K562 (cell line): ENCODE results near the gene IDH3G. TPM values are rescaled to one million over a fixed set of nuclear protein-coding genes. Genes with fewer than 3 reads are reported as not detected.

Source experiments
- BMI1 ChIP-seq: fragments of 150-350 bp; IDR thresholded peaks from 2 replicates; pipeline ENCODE4 v1.6.1; 2014; ENCODE audit warnings: low read length
- BRCA1 ChIP-seq, 2 experiments: fragments of 450-650 bp in 1 of 2; sonication (generic) in 1 of 2; formaldehyde crosslinking in 1 of 2; IDR thresholded peaks; 2 replicates each; pipeline versions ENCODE4 v1.5.0 to v1.6.1; 2017 to 2020; ENCODE audit warnings: mild to moderate bottlenecking in 1 of 2, missing genetic modification reagents in 1 of 2
- CSDE1 ChIP-seq, 2 experiments: fragments of 450-650 bp; IDR thresholded peaks; 2 replicates each; pipeline ENCODE4 v1.6.1; 2016; ENCODE audit warnings: mild to moderate bottlenecking in 1 of 2
- ELF2 ChIP-seq: fragments of 250-450 bp; sonication (Bioruptor Pico); IDR thresholded peaks from 2 replicates; pipeline ENCODE4 v1.5.0; 2021; ENCODE audit warnings: mild to moderate bottlenecking
- HNRNPL ChIP-seq: fragments of 200-400 bp; formaldehyde crosslinking; IDR thresholded peaks from 2 replicates; pipeline ENCODE4 v1.6.1; 2017; ENCODE audit warnings: low read depth, mild to moderate bottlenecking, low read length
- MTA2 ChIP-seq: fragments of 450-650 bp; IDR thresholded peaks from 2 replicates; pipeline ENCODE4 v1.6.1; 2016; ENCODE audit warnings: low read depth
- SRSF9 ChIP-seq: fragments of 200-400 bp; formaldehyde crosslinking; IDR thresholded peaks from 2 replicates; pipeline ENCODE4 v1.6.1; 2017; ENCODE audit warnings: low read depth, low read length, borderline replicate concordance
- ZFP1 ChIP-seq: fragments of 450-650 bp; formaldehyde crosslinking; IDR thresholded peaks from 2 replicates; pipeline ENCODE4 v1.4.0; 2020; ENCODE audit warnings: mild to moderate bottlenecking, mixed read lengths
- ZNF445 ChIP-seq: fragments of 250-450 bp; sonication (Bioruptor Pico); IDR thresholded peaks from 2 replicates; pipeline ENCODE4 v1.4.0; 2020; ENCODE audit warnings: low read depth, mild to moderate bottlenecking, moderate library complexity
- ZNF586 ChIP-seq: fragments of 450-650 bp; formaldehyde crosslinking; conservative IDR thresholded peaks from 2 replicates; pipeline ENCODE4 v1.4.0; 2020; ENCODE audit warnings: mild to moderate bottlenecking, moderate library complexity
- polyA plus RNA-seq, 8 experiments: library from polyadenylated mRNA; depleted of rRNA in 4 of 8; stranded (reverse) in 5 of 8; unstranded in 3 of 8; fragments of >200 nt; fragmentation: Nextera tagmentation in 2 of 8; fragmentation: Illumina TruSeq in 1 of 8; extraction: Ambion mirVana in 2 of 8; extraction: Trizol in 1 of 8; gene quantifications; 2 replicates each; pipeline versions ENCODE4 v1.2.1 to v1.2.3, GENCODE V29; 2011 to 2014; ENCODE audit warnings: inconsistent platforms in 1 of 8, missing spikeins in 1 of 8
- total RNA-seq, 7 experiments: library from RNA; depleted of rRNA in 6 of 7; stranded (reverse); fragments of >200 nt in 6 of 7; fragmentation: Illumina TruSeq in 2 of 7; extraction: Trizol in 2 of 7; gene quantifications; 2 replicates each; pipeline versions ENCODE4 v1.2.1 to v1.2.3, GENCODE V29; 2011 to 2021; ENCODE audit warnings: low replicate concordance in 1 of 7
- TF ChIP-seq, protein P1 (sequence below), 2 experiments: fragments of 200-800 bp in 1 of 2; sonication (Bioruptor generic) in 1 of 2; sonication (generic) in 1 of 2; formaldehyde crosslinking in 1 of 2; IDR thresholded peaks in 1 of 2; conservative IDR thresholded peaks in 1 of 2; 2 replicates each; pipeline versions ENCODE4 v1.5.0 to v1.6.1; 2016 to 2020; ENCODE audit warnings: missing compliant biosample characterization in 1 of 2, missing genetic modification characterization in 1 of 2, missing genetic modification reagents in 1 of 2
- TF ChIP-seq, protein P2 (sequence below): fragments of 250-450 bp; sonication (Bioruptor Pico); IDR thresholded peaks from 2 replicates; pipeline ENCODE4 v1.4.0; 2020; ENCODE audit warnings: borderline replicate concordance
- TF ChIP-seq, protein P3 (sequence below), 2 experiments: fragments of 450-650 bp; IDR thresholded peaks; 2 replicates each; pipeline ENCODE4 v1.6.1; 2016; ENCODE audit warnings: mild to moderate bottlenecking in 2 of 2, borderline replicate concordance in 1 of 2, low read depth in 1 of 2, moderate library complexity in 1 of 2
- TF ChIP-seq, protein P4 (sequence below): fragments of 450-650 bp; formaldehyde crosslinking; IDR thresholded peaks from 2 replicates; pipeline ENCODE4 v1.4.0; 2022; ENCODE audit warnings: missing genetic modification characterization

Gene IDH3G
- total and polyA plus RNA-seq, 9 of the 15 experiments (the other 6 are each of a cell fraction or from before 2014, with no cell fraction given), result 24.3 to 72.5 (median 37.9) TPM

DNA sequence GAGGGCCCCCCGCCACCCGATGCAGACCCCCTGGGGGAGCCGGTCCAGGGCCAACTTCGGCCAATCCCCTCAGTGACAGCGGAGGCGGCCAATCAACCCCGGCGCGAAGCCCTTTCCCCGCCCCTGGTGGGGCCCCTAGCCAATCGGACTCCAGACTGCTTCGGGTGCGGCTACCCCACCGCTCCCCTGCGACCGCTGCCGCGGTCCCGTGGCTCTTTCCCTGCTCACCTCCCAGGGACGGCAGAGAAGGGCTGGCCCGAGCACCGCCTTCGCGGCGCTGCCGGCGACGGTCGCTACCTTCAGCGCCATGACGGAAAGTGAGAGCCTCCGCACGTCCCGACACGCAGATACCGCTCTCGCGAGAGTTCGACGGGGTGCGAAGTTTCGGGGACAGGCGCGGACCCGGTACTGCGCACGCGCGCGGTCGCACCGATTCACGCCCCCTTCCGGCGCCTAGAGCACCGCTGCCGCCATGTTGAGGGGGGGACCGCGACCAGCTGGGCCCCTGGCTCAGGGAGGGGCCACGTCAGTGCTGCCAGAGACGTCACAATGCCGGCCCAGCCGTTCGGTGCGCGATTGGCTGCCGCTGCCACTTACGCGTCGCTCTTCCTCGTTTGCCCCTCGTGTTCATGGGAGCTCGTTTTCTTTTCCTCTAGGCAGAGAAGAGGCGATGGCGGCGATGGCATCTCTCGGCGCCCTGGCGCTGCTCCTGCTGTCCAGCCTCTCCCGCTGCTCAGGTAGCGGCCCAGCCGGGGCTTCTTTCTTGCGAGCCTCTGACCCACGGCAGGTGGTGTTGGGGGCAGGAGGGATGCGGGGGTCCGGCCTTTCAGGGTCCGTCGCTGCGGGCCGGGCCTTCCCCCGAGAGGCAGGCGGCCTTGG lies at the start of gene IDH3G, which contains the start of gene SSR4 (continued):
- TF ChIP-seq, protein P1, sequence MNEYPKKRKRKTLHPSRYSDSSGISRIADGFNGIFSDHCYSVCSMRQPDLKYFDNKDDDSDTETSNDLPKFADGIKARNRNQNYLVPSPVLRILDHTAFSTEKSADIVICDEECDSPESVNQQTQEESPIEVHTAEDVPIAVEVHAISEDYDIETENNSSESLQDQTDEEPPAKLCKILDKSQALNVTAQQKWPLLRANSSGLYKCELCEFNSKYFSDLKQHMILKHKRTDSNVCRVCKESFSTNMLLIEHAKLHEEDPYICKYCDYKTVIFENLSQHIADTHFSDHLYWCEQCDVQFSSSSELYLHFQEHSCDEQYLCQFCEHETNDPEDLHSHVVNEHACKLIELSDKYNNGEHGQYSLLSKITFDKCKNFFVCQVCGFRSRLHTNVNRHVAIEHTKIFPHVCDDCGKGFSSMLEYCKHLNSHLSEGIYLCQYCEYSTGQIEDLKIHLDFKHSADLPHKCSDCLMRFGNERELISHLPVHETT (CRISPR knock-in tag; conservative IDR thresholded peaks at IDR 0.05 in 1 of 2, IDR thresholded peaks at IDR 0.05 in 1 of 2), result peak in 1 of 2 experiments; percentile 91; a peak in 2 of 4 replicates
- TF ChIP-seq BMI1 (no peak), SRSF9 (no peak), ZNF445 (CRISPR knock-in tag) (no peak), BRCA1 (IDR thresholded peaks at IDR 0.05) (no peak), BRCA1 (CRISPR knock-in tag; IDR thresholded peaks at IDR 0.05) (no peak), ZFP1 (no peak), ELF2 (CRISPR knock-in tag) (no peak), MTA2 (no peak), CSDE1 (IDR thresholded peaks at IDR 0.05) (no peak), ZNF586 (CRISPR knock-in tag) (no peak), HNRNPL (no peak)
- TF ChIP-seq, protein P2, sequence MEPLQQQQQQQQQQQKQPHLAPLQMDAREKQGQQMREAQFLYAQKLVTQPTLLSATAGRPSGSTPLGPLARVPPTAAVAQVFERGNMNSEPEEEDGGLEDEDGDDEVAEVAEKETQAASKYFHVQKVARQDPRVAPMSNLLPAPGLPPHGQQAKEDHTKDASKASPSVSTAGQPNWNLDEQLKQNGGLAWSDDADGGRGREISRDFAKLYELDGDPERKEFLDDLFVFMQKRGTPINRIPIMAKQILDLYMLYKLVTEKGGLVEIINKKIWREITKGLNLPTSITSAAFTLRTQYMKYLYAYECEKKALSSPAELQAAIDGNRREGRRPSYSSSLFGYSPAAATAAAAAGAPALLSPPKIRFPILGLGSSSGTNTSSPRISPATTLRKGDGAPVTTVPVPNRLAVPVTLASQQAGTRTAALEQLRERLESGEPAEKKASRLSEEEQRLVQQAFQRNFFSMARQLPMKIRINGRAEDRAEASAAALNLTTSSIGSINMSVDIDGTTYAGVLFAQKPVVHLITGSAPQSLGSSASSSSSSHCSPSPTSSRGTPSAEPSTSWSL (CRISPR knock-in tag), result no peak
- TF ChIP-seq, protein P3, sequence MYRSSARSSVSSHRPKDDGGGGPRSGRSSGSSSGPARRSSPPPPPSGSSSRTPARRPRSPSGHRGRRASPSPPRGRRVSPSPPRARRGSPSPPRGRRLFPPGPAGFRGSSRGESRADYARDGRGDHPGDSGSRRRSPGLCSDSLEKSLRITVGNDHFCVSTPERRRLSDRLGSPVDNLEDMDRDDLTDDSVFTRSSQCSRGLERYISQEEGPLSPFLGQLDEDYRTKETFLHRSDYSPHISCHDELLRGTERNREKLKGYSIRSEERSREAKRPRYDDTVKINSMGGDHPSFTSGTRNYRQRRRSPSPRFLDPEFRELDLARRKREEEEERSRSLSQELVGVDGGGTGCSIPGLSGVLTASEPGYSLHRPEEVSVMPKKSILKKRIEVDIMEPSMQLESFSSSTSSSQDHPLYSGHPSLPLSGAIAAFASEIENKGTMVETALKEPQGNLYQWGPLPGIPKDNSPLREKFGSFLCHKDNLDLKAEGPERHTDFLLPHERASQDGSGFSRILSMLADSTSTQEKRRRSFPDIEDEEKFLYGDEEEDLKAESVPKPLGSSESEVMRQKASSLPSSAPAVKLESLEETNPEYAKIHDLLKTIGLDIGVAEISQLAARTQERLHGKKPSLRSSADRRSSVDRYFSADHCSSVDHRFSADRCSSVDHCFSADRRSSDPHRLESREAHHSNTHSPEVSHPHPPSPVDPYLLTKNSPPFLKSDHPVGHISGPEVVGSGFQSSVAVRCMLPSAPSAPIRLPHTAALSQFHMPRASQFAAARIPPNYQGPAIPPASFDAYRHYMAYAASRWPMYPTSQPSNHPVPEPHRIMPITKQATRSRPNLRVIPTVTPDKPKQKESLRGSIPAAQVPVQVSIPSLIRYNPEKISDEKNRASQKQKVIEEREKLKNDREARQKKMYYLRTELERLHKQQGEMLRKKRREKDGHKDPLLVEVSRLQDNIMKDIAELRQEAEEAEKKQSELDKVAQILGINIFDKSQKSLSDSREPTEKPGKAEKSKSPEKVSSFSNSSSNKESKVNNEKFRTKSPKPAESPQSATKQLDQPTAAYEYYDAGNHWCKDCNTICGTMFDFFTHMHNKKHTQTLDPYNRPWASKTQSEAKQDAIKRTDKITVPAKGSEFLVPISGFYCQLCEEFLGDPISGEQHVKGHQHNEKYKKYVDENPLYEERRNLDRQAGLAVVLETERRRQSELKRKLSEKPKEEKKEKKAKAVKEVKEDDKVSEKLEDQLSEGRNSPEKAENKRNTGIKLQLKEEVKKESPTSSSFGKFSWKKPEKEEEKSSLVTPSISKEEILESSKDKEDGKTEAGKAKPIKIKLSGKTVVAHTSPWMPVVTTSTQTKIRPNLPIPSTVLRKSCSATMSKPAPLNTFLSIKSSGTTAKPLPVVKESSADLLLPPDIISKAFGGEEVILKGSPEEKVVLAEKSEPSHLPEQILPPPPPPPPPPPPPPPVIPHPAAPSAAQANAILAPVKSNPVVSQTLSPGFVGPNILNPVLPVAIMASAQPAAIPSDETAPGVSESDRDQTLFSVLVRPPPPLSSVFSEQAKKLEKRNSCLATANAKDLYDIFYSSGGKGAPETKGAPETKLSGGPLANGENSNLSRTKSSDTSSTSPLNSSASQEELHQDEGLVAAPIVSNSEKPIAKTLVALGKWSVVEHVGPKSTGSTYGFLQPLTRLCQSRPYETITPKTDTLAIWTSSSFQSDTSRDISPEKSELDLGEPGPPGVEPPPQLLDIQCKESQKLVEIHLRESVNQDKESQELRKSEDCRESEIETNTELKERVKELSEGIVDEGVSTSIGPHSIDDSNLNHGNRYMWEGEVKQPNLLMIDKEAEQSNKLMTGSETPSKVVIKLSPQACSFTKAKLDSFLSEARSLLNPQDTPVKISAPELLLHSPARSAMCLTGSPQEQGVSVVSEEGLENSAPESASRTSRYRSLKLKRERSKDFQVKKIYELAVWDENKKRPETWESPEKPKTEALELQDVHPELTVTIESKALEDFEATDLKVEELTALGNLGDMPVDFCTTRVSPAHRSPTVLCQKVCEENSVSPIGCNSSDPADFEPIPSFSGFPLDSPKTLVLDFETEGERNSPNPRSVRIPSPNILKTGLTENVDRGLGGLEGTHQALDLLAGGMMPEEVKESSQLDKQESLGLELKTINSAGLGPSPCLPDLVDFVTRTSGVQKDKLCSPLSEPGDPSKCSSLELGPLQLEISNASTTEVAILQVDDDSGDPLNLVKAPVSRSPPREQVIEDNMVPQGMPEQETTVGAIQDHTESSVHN (IDR thresholded peaks at IDR 0.05; ENCODE audit: borderline replicate concordance in 1 of 2, low read depth in 1 of 2), result no peak
- TF ChIP-seq, protein P4, sequence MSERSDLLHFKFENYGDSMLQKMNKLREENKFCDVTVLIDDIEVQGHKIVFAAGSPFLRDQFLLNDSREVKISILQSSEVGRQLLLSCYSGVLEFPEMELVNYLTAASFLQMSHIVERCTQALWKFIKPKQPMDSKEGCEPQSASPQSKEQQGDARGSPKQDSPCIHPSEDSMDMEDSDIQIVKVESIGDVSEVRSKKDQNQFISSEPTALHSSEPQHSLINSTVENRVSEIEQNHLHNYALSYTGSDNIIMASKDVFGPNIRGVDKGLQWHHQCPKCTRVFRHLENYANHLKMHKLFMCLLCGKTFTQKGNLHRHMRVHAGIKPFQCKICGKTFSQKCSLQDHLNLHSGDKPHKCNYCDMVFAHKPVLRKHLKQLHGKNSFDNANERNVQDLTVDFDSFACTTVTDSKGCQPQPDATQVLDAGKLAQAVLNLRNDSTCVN (CRISPR knock-in tag), result no peak
